ENCODE results near the gene RASA3. TPM values are rescaled to one million over a fixed set of nuclear protein-coding genes. Genes with fewer than 3 reads are reported as not detected.
"Not testable (repeated sequence)": the region's sequence is repeated elsewhere in the genome, so short reads cannot be mapped to it uniquely, and the experiment has no call there.

RASA3 gene
- total RNA-seq, 1 donor from 2014 or later = 84.2 TPM

DNA sequence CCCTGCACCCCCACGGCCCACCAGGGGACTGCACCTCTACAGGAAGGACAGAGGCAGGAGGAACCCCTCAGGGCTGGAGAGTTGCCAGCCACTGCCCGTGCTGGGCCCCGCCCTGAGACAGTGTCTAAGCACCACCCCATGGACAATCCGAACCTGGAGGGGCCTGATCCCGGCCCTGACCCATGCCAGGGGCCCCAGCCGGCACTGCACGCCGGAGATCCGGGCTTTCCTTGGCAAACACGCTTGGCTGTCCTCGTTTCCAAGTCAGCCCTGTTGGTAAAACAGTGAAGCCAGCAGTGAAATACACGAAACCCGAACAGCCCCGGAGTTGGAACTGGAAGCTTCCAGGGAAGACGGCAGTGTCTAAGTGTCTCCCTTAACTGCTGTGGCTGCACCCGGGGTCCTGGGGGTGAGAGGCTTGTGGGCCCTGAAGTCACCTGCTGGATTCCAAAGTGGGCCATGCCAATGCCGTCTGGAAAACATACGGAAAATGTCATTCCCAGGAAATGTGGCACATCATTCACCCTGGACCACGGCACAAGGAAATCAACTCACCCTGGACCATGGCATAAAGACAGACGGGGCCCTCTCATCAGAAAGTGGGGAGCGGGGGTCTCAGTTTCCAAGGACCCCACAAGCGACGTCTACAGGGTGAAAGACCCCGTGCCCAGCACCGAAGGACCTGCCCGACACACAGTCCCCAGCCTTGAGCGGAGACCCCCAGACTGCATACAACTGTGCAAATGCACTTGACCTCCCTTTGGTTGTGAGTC, 30.9 kb downstream of the RASA3 start:
- intact Hi-C loops (cut with micrococcal nuclease) = no loop called here

DNA sequence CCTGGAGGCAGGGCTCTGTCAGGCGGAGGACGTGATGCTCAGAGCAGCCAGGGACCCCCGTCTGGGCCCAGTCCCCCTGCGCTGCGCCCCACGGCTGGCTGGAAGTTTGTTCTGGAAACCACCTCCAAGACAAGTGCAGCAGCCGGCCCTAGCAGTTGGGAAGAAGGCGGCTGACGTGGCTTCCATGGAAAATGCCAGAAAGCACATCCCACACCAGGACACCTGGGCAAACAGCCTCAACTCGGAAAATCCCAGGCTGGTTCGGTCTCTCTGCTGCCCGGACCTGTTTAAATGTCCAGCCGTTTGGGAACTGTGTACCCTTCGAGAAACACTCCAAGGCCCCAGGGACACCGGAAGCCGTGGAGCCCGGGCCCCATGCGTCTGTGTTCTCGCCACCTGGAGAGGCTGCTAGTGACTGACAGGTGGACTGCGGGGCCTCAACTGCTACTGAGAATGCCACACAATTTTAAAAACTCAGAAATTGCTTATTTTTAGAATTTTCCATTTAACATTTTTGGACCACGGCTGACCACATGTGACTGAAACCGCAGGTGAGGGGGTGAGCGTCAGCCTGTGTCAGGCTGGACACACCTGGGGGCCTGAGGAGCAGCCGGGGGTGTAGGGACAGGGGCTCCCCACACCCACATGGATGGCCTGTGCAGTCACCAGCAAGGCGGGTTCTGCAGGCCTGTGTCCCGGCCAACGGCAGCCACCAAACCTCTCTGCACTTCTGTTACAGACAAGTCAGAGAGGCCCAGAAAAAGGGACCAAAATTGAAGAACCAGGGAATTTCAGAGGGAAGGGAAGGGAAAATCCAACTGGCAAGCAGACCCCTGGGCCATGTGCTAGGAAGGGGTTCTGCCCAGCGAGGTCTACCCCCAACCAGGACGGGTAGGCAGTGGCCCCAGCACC, 31.7 kb downstream of the RASA3 start:
- intact Hi-C loops (cut with micrococcal nuclease) = no loop called here

DNA sequence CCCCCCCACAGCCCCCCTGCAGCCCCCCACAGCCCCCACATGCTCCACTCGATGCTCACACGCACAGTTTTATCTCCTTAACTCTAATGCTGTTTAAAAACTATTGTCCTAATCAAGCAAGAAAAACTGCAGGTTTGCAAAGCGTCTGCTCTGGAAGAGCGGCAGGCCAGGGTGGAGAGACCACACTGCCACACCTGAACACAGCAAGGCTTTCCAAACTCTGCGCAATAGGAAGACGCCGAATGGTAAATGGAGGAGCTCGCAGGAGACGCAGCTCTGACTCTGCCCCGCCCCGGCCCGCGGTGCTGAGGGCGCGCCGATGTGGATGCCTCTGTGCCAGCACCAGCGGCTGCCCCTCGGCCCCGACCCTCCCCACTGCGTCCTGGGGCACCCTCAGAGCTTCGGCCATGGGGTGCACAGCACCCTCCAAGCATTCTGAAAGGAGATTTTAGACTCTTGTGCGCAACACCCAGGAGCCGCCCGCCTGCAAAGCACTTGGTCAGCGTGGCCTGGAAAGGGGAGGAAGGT, 32.4 kb downstream of the RASA3 start:
- intact Hi-C loops (cut with micrococcal nuclease) = no loop called here

DNA sequence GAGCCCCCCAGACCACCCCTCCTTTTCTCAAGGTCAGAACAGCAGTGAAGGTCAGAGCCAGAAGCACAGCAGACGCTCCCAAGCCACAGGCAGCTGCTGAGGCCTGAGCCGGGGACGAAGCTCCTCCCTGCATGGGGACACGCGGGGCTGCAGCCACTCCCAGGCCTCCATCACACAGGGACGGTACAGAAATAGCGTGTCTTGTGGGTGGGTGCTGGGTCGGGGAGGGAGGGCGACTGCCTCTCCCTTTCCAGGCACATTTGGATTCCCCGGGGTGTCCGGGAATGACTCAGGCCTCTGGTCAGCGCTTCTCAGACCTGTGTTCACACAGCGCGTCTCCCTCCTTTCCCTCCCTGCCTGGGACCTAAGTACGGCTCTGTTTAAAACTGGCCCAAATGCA, 33.2 kb downstream of the RASA3 start:
- intact Hi-C loops (cut with micrococcal nuclease) = no loop called here

DNA sequence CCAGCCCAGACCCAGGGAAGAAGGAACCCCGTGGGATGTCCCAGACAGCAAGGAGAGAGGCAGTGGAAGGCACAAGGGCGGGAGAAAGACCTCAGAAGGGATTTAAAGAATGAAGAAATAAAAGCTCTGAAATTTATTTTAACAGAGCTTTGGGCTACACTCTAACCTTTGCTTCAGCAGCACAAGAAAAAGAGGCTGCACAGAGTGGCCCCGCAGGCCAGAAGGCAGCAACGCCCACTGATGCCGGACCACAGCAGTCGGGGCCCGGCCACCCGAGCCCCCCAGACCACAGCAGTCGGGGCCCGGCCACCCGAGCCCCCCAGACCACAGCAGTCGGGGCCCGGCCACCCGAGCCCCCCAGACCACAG, 33.8 kb downstream of the RASA3 start:
- intact Hi-C loops (cut with micrococcal nuclease) = not testable (repeated sequence)

DNA sequence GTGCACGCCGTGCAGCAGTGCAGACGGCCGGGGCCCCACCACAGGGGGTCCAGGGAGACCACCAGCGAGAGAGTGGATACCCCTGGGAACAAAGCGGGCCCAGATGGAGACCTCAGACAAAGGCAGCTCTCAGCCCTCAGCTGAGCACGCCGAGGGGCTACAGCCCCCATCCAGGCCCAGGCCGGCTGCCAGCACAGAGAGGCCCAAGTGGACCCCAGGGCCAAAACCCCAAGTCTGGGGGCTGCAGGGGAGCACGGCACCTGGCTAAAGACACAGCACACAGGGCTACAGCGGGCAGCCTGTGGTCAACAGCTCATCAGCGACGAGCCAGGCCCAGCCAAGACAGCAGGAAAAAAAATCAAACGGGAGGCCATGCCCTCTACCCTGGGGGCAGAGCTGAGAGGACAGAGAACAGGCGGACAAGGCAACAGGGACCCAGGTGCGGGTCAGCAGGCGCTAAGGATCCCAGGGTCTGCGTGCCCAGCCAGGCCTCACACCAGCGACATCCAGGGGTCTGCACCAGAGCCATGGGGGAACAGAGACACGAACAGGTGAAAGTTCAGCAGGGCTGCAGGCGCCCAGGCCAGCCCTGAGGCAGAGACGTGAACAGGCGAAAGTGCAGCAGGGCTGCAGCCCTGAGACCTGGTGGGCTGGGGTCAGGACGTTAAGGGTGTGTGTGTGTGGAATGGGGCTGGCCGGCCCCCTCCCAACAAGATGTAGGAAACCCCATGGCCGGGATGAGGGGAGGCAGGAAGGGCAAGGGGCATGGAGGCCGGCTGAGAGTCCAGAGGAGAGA, 34.3 kb downstream of the RASA3 start:
- intact Hi-C loops (cut with micrococcal nuclease) = no loop called here

DNA sequence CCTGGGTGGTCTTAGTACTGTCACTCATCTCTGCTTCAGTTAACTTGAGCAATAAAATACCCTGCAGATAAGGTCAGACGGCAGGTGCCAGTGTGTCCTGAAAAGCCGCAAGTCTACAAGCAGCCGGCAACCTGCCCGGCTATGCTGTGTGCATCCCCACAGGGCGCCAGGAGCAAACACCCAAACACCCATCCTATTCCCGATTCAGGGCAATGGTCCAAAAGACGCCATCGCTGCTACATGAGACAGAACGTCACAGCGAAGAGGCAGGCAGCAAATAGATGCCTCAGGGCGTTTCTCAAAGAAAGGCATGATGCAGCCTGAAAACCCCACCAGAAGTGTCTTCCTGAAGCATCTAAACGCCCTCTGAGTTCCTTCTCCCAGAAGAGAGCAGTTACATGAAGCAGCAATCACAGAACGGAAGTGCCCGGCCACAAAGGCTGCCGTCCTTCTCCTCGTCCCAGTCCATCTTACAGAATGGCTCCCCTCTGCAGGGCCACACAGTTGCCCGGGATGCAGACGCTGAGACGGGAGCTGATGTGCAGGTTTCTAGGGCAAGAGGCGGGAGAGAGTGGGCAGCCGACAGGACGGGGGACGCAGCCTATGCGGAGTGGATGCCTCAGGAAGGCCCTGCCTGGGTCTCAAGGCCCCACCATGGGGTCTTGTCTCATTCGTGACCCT, 35.1 kb downstream of the RASA3 start:
- intact Hi-C loops (cut with micrococcal nuclease) = no loop called here

DNA sequence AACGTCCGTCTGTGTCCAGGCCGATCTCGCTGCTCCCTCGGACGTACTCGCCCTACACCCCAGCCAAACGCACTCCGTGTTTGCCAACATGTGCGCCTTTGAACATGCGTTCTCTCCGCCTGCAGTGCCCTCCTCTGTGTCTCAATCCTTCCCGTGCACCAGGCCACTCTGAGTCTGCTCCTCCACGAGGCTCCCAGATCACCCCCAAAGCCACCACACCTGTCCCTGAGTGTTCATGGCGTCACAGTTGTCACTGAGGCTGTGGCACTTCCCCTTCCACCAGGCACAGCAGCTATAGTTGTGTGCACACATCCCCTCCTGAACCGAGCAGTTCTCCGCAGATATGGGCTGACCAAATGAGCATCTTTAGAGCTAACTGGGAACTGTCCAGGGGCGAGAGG, 35.6 kb downstream of the RASA3 start:
- intact Hi-C loops (cut with micrococcal nuclease) = no loop called here

DNA sequence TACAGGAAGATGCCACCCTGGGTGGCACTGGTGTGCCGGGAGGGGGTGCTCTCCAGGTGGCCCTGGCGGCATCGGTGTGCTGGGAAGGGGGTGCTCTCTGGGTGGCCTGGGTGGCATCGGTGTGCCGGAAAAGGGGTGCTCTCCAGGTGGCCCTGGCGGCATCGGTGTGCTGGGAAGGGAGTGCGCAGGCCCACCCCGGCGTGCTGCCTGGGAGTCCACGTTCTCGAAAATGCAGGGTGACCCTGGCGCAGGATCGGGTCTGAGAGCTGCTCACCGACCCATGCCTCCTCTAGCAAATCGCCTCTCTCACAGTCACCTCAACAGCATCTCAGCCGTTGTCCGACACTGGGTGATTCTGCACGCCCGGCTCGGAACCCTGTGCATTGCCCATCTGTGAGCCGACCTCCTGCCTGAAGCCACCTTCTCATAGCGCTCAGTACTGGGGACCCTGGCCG, 36.4 kb downstream of the RASA3 start:
- intact Hi-C loops (cut with micrococcal nuclease) = no loop called here

DNA sequence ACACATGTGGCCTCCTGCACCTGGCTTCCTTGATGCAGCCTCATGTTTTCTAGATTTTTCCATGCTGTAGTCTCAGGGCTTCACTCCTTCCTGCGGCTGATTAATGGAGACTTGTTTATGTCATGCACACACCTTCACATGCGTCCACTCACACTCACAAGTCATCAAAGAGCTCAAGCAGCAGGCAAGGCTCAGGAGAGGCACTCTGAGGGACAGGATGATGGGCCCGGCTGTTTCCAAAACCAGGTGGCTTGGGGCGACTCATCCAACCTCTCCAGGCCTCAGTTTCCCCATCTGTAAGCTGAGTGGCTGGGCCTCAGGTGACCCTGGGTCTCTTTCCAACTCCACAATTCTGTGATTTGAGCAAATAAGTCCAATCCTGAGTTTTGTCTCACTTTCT, 36.9 kb downstream of the RASA3 start:
- intact Hi-C loops (cut with micrococcal nuclease) = no loop called here

DNA sequence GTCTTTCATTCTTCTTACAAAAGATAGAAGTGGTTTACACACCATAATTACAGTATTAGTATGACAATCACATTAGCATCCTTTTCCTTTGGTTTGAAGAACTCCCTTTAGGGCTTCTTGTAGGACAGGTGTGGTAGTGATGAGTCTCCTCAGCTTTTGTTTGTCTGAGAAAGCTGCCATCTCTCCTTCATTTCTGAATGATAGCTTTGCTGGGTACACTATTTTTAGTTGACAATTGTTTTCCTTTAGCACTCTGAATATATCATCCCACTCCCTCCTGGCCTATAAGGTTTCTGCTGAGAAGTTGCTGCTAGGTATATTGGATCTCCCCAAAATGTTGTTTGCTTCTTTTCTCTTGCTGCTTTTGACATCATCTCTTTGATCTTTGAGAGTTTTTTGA, 39.3 kb downstream of the RASA3 start:
- intact Hi-C loops (cut with micrococcal nuclease) = no loop called here

DNA sequence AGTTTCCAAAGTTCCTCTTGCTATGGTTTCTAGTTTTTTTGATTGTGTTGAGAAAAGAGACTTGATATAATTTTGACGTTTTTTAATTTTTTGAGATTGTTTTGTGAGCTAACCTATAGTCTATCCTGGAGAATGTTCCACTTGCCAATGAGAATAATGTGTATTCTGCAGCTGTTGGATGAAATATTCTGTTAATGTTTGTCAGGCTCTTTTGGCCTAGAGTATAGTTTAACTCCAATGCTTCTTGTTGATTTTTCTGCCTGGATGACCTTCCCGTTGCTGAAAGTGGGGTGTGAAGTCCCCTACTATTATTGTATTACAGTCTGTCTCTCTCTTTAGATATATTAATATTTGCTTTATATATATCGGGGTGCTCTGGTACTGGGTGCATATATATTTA, 40.0 kb downstream of the RASA3 start:
- intact Hi-C loops (cut with micrococcal nuclease) = no loop called here

DNA sequence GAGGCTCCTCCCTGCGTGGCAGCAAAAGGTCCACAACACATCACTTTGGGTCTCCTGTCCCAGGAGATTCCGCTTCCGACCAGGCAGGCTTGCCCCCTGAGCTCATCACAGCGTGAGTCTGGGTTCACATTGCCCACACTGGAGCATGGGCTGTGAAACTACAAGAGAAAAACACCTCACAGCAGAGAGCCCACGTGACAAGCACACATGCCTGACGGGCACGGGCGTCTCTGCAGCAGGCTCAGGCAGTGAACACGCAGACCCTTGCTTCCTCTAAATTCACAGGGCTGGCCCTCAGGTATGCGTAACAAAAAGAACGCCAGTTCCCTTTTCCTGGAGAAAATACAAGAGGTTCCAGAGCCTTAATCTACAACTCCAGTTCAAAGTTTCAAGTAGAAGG, 41.9 kb downstream of the RASA3 start:
- intact Hi-C loops (cut with micrococcal nuclease) = no loop called here

DNA sequence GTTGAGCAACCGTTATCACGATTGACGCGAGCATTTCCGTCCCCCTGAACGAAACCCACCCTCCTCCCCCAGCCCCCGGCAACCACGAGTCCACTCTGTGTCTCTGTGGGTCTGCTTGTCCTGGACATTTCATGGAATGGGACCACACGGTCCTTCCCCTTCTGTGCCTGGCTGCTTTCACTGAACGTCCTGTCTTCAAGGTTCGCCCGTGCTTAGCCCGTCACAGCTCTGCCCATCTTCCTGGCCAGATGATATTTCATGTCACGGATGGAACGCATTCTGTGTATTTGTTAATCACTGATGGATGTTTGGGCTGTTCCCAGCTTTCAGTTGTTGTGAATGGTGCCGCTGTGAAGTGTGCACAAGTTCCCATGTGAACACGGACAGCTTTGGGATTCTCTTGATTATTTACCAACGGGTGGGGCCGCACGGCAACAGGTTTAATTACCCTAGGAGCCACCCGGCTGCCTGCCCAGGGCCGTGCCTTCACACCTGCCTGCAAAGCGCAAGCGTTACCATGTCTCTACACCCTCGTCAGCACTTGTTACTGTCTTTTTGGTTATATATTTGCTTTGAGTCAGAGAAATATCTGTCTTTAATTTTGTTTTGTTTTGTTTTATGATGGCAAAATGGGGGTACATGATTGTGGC, 42.5 kb downstream of the RASA3 start:
- intact Hi-C loops (cut with micrococcal nuclease) = no loop called here

DNA sequence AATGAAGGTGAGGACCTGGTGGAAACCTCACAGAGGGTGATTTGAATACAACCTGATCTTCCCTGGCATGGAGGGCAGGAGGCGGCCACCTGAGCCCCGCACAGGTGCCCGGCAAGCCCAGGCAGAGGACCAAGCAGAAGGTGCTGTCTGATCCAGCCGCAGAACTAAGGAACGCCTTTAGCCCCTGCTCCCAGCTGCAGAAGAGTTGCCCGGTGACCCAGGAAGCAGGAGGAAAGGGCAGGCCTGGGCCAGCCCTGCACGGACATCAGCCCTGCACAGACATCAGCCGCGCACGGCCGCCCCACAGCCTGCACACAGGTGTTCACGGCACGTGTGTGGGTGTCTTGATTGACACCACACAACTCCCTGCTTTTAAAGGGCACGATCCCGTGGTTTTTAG, 43.1 kb downstream of the RASA3 start:
- intact Hi-C loops (cut with micrococcal nuclease) = no loop called here

DNA sequence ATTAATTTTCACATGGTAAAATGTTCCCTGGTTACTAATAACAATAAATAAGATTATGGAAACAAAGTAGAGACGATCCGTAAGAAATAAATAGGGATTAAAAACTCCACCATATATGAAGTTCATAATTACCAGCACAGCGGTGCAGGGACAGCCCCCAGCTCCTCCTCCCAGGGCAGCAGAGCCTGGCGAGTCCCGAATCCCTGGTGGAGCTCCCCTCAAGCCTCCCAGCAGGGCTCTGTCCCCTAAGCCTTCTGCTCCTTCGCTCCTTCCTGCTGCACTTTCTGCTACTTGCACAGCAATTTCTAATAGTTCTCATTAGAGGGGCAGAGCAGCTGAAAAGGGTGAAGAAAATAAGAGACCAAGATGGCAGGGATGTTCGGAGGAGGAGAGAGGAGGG, 43.6 kb downstream of the RASA3 start:
- intact Hi-C loops (cut with micrococcal nuclease) = no loop called here

DNA sequence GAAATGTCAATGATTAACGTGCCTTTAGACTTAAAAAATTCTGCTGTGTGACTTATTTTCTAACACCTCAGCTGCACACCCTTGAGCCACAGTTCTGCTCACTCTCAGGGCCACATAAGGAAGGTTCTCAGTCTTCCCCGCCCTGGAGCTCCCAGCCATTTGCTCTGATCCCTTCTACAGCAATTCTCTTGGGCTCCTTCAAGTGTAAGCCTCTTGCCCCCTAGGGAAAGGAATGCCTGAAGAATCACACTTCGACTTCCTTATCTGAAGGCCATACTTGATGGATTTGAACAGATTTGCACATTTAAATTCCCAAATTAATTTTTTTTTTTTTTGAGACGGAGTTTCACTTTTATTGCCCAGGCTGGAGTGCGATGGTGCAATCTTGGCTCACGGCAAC, 44.2 kb downstream of the RASA3 start:
- intact Hi-C loops (cut with micrococcal nuclease) = no loop called here

DNA sequence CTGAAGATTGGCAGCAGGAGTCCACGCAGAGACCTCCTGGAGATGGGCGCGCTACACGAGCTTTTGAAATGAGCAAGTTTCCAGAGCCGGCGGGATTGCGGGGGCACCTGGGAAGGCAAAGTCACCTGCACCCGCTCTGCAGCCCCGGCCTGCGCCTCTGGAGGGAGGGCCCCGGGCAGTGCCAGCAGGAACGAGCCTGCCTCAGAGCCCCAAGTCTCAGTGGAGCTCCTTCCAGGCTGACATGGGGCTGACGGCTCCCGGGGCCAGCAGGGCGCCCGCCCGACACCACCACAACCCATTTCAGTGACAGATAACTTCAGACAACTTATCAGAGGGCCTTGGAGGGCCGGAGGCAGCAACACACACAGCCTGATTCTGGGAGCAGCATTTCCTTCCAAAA, 45.0 kb downstream of the RASA3 start:
- intact Hi-C loops (cut with micrococcal nuclease) = no loop called here

DNA sequence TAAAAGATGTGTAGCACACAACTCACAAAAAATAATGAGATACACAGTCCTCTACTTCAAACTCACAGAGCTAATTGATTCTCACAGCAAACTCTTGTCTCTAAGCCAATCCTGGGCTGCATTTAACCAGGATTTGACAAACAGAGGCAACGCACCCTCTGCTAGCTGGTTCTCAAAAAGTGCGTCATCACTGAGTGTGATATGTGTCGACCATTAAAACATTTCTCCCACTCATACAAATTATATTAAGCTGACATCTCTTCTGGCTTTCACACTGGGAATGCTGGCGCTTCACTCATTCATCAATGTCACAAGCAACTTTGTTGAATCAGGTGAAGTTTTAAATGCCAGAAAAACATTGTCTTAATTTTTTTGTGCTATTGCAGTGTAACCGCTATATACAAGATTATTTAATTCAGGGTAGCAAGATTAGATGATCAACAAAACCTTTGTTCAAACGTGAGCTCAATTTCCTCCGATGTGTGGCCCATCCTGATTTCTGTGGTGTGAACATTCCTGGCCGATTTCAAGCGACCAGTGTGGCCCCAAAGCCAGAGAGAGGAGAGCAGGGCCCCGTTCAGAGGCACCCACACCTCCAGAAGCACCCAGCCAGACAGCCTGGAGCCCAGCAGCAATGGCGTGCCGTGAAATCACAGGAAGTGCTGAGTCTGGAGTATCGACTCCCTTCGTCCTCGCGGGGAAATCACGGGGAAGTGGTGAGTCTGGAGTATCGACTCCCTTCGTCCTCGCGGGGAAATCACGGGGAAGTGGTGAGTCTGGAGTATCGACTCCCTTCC, 49.4 kb downstream of the RASA3 start:
- intact Hi-C loops (cut with micrococcal nuclease) = no loop called here

All from T-helper 2 cell treated with Interferon-gamma antibody and Interleukin-4, amounts not matched to agents 100 ng/mL and 5 ng/mL, for 36 hours (primary cell).